ENCODE measurements around the gene SERPING1. TPM values are rescaled to one million over a fixed set of nuclear protein-coding genes. Genes with fewer than 3 reads are reported as not detected.

SERPING1 gene
- total and polyA plus RNA-seq, 2 of the 13 experiments (the other 11 are each of a cell fraction or from before 2014, with no cell fraction given), result 2.0 to 10.4 TPM

GRCh38 chr11:57644748-57645688 is 47.5 kb downstream of the SERPING1 start (continued):
- TF ChIP-seq, protein P1, sequence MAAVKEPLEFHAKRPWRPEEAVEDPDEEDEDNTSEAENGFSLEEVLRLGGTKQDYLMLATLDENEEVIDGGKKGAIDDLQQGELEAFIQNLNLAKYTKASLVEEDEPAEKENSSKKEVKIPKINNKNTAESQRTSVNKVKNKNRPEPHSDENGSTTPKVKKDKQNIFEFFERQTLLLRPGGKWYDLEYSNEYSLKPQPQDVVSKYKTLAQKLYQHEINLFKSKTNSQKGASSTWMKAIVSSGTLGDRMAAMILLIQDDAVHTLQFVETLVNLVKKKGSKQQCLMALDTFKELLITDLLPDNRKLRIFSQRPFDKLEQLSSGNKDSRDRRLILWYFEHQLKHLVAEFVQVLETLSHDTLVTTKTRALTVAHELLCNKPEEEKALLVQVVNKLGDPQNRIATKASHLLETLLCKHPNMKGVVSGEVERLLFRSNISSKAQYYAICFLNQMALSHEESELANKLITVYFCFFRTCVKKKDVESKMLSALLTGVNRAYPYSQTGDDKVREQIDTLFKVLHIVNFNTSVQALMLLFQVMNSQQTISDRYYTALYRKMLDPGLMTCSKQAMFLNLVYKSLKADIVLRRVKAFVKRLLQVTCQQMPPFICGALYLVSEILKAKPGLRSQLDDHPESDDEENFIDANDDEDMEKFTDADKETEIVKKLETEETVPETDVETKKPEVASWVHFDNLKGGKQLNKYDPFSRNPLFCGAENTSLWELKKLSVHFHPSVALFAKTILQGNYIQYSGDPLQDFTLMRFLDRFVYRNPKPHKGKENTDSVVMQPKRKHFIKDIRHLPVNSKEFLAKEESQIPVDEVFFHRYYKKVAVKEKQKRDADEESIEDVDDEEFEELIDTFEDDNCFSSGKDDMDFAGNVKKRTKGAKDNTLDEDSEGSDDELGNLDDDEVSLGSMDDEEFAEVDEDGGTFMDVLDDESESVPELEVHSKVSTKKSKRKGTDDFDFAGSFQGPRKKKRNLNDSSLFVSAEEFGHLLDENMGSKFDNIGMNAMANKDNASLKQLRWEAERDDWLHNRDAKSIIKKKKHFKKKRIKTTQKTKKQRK (IDR thresholded peaks at IDR 0.05; ENCODE audit: low read length), result no peak
- TF ChIP-seq KLF16 (CRISPR knock-in tag; IDR thresholded peaks at IDR 0.05) (peak in 1 of 2 experiments; percentile 22; a peak in 1 of 4 replicates), KLF13 (CRISPR knock-in tag; IDR thresholded peaks at IDR 0.05) (no peak)

DNA sequence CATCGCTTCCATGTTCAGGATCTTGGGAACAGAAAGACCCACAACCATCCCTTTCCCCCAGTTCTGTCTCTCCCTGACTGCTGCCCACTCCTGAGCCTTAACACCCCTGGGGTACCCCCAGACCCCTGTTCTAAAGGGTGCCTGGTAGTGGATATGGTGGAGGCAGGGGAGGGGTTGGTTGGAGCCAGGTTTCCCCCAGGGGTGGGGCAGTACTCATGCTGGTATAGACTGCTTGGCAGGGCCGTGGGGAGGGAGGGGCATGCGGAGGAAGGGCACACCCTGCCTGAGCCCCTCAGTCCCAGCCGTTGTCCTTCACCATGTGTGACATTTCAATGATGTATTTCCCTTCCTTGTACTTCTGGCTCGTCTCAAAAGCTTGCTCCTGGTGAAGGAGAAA is 48.2 kb downstream of the SERPING1 start:
- Histone ChIP-seq H3K27ac (ENCODE audit: extremely low read length, insufficient read depth, low read length) (no peak overlapping the region), H3K36me3 (replicated peaks in 1 of 2; ENCODE audit: control insufficient read depth in 1 of 2, insufficient read depth in 2 of 2, low read length in 2 of 2) (no peaks in the 10 kb centered on the region), H3K9ac (ENCODE audit: insufficient read depth, low read depth, low read length) (no peak overlapping the region), H3K27me3 (ENCODE audit: control insufficient read depth in 1 of 2, insufficient read depth in 2 of 2, low read length in 2 of 2) (peaks cover 7 to 46% of the 10 kb centered on the region in 2 experiments), H3K4me2 (ENCODE audit: low read depth, low read length) (no peak overlapping the region), H4K20me1 (ENCODE audit: insufficient read depth, low read length) (no peaks in the 10 kb centered on the region), H3K4me3 (replicated peaks in 1 of 3; ENCODE audit: insufficient read depth in 1 of 3, low read depth in 2 of 3, low read length in 3 of 3) (no peak overlapping the region), H3K9me3 (ENCODE audit: low read length) (no peaks in the 10 kb centered on the region), H3K79me2 (ENCODE audit: insufficient read depth, low read length) (no peaks in the 10 kb centered on the region), H2AFZ (ENCODE audit: low read length) (no peak overlapping the region), H3K4me1 (ENCODE audit: insufficient read depth, low read length) (peaks cover 30% of the 10 kb centered on the region)
- no peak for FAIRE-seq
- BruUV-seq (replicated peaks), result no TSS peak
- WGBS (ENCODE audit: low lambda C conversion rate), result 17% methylated on average over 2 of the region's 5 CpGs
- intact Hi-C loops (cut with micrococcal nuclease; ENCODE audit: unreplicated experiment), result no loop called here
- ChIA-PET CTCF (ENCODE audit: low intra/inter-chr PET ratio, low total read pairs) (interaction anchor here (1.0 to 7.0 kb wide), 4 partner anchors 74 to 189 kb away, joined by 3 to 79 read pairs (median 4); partner anchors contain the start of gene UBE2L6), POLR2A (no interaction called here)
- DNase-seq (ENCODE audit: low spot score), result no peak
- TF ChIP-seq NONO (IDR thresholded peaks at IDR 0.05) (no peak), NONO (CRISPR knock-in tag; conservative IDR thresholded peaks at IDR 0.05) (0 out of 2 replicates have a peak, but pooled peaks have one; percentile 21), ZKSCAN8 (CRISPR knock-in tag; IDR thresholded peaks at IDR 0.05; ENCODE audit: borderline replicate concordance) (no peak), PAF1 (CRISPR knock-in tag; IDR thresholded peaks at IDR 0.05) (0 out of 2 replicates have a peak, but pooled peaks have one; percentile 68), RNF219 (CRISPR knock-in tag; IDR thresholded peaks at IDR 0.05) (no peak), HCFC1 (IDR thresholded peaks at IDR 0.05; ENCODE audit: low read depth, low read length) (no peak), POLR2A (IDR thresholded peaks at IDR 0.05; ENCODE audit: insufficient read depth in 1 of 2, low read depth in 2 of 2, low read length in 2 of 2) (0 out of 4 replicates have a peak, but pooled peaks of 1 of the 2 experiments have one; percentile 12), POLR2AphosphoS5 (IDR thresholded peaks at IDR 0.05; ENCODE audit: low read depth, low read length) (peak; percentile 34; the same call in 1 of the 2 replicates)
- TF ChIP-seq, protein P2, sequence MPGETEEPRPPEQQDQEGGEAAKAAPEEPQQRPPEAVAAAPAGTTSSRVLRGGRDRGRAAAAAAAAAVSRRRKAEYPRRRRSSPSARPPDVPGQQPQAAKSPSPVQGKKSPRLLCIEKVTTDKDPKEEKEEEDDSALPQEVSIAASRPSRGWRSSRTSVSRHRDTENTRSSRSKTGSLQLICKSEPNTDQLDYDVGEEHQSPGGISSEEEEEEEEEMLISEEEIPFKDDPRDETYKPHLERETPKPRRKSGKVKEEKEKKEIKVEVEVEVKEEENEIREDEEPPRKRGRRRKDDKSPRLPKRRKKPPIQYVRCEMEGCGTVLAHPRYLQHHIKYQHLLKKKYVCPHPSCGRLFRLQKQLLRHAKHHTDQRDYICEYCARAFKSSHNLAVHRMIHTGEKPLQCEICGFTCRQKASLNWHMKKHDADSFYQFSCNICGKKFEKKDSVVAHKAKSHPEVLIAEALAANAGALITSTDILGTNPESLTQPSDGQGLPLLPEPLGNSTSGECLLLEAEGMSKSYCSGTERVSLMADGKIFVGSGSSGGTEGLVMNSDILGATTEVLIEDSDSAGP (CRISPR knock-in tag; IDR thresholded peaks at IDR 0.05; ENCODE audit: borderline replicate concordance), result no peak
- in situ Hi-C loops (cut with HindIII; ENCODE audit: extremely low pct_ligation_motif_present, low pct_unique_long_range_greater_than_20kb), result loop anchor here (10.0 kb wide), 1 partner anchor 191 kb away; no protein-coding TSS in a partner anchor
- ATAC-seq, result no peak
